PC-9 (cell line): ENCODE measurements around the gene TMEM156.

Experiments
- EZH2 ChIP-seq: fragments of 200-600 bp; sonication (generic); IDR thresholded peaks from 2 replicates; pipeline ENCODE4 v1.8.0; 2017; ENCODE audit warnings: antibody characterized with exemption, low read depth
- TF ChIP-seq, protein P1 (sequence below): fragments of 200-600 bp; sonication (generic); conservative IDR thresholded peaks from 2 replicates; pipeline ENCODE4 v1.6.1; 2017; ENCODE audit warnings: mixed run types, antibody characterized with exemption, mild to moderate bottlenecking, moderate library complexity

DNA sequence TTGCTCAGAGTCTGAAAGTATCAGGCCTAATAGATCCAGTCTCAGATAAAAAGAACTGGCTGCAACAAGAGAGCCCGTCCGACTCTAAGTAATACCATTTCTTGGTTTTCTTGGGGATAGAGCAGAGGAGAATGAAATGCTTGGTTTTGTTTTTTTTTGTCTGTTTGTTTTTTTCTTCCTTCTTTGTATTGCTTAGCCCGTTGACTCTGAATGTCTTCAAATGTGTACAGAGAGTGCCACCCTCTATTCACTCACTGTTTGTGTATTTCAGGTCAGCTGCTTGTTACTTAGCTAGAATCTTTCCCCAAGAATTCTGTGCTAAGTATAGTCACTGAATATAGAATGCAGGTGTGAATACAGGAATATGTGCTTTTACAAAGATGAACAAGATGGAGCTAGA, 5.7 kb upstream of the TMEM156 start:
- TF ChIP-seq, protein P1, sequence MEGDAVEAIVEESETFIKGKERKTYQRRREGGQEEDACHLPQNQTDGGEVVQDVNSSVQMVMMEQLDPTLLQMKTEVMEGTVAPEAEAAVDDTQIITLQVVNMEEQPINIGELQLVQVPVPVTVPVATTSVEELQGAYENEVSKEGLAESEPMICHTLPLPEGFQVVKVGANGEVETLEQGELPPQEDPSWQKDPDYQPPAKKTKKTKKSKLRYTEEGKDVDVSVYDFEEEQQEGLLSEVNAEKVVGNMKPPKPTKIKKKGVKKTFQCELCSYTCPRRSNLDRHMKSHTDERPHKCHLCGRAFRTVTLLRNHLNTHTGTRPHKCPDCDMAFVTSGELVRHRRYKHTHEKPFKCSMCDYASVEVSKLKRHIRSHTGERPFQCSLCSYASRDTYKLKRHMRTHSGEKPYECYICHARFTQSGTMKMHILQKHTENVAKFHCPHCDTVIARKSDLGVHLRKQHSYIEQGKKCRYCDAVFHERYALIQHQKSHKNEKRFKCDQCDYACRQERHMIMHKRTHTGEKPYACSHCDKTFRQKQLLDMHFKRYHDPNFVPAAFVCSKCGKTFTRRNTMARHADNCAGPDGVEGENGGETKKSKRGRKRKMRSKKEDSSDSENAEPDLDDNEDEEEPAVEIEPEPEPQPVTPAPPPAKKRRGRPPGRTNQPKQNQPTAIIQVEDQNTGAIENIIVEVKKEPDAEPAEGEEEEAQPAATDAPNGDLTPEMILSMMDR: no peak
- TF ChIP-seq EZH2: no peak
